Liver (tissue), 9 donors: ENCODE measurements around the gene HRH2. TPM values are rescaled to one million over a fixed set of nuclear protein-coding genes. Genes with fewer than 3 reads are reported as not detected.

Source experiments
- DNase-seq: peaks from one replicate; pipeline ENCODE4 v3.0.0-alpha.2; 2017; ENCODE audit warnings: low spot score
- H3K27ac ChIP-seq, 2 donors: one replicate each; pipeline ENCODE4 v1.7.0; 2013; ENCODE audit warnings: inconsistent platforms in 2 of 2, low read length in 2 of 2, control low read depth in 1 of 2, low read depth in 1 of 2, mild to moderate bottlenecking in 1 of 2
- H3K27me3 ChIP-seq, 4 donors: one replicate each; pipeline versions ENCODE4 v1.6.1 to v1.7.0; 2013; ENCODE audit warnings: low read length in 3 of 4, inconsistent platforms in 1 of 4, mild to moderate bottlenecking in 1 of 4, moderate library complexity in 1 of 4; ENCODE audit not compliant: control insufficient read depth in 4 of 4, insufficient read depth in 4 of 4
- H3K36me3 ChIP-seq, 4 donors: one replicate each; pipeline versions ENCODE4 v1.6.1 to v1.7.0; 2013; ENCODE audit warnings: low read length in 3 of 4, mild to moderate bottlenecking in 3 of 4, low read depth in 1 of 4, moderate library complexity in 1 of 4; ENCODE audit not compliant: control insufficient read depth in 4 of 4, insufficient read depth in 3 of 4
- H3K4me1 ChIP-seq, 4 donors: one replicate each; pipeline versions ENCODE4 v1.6.1 to v1.7.0; 2013; ENCODE audit warnings: low read length in 3 of 4, mild to moderate bottlenecking in 3 of 4, moderate library complexity in 1 of 4; ENCODE audit not compliant: control insufficient read depth in 4 of 4, insufficient read depth in 4 of 4
- H3K4me3 ChIP-seq, 3 donors: one replicate each; pipeline versions ENCODE4 v1.6.1 to v1.7.0; 2013; ENCODE audit warnings: low read length in 3 of 3, control low read depth in 1 of 3, low read depth in 1 of 3, mild to moderate bottlenecking in 1 of 3
- H3K9ac ChIP-seq, 2 donors: one replicate each; pipeline ENCODE4 v1.7.0; 2013; ENCODE audit warnings: low read length in 2 of 2, mild to moderate bottlenecking in 2 of 2, moderate library complexity in 2 of 2, control low read depth in 1 of 2, low read depth in 1 of 2
- H3K9me3 ChIP-seq, 4 donors: one replicate each; pipeline versions ENCODE4 v1.6.1 to v1.7.0; 2013; ENCODE audit warnings: low read length in 3 of 4; ENCODE audit not compliant: control insufficient read depth in 4 of 4
- ATF3 ChIP-seq: IDR thresholded peaks from 2 replicates; pipeline ENCODE4 v1.6.1; 2016; ENCODE audit warnings: antibody characterized with exemption
- FOXA2 ChIP-seq: IDR thresholded peaks from 2 replicates; pipeline ENCODE4 v1.6.1; 2016; ENCODE audit warnings: antibody characterized with exemption
- GABPA ChIP-seq, 2 donors: IDR thresholded peaks in 1 of 2; conservative IDR thresholded peaks in 1 of 2; 2 replicates each; pipeline ENCODE4 v1.6.1; 2016; ENCODE audit warnings: antibody characterized with exemption in 2 of 2, mild to moderate bottlenecking in 1 of 2, moderate library complexity in 1 of 2
- HNF4A ChIP-seq, 2 donors: conservative IDR thresholded peaks; 2 replicates each; pipeline ENCODE4 v1.6.1; 2016; ENCODE audit warnings: antibody characterized with exemption in 2 of 2, mild to moderate bottlenecking in 2 of 2
- HNF4G ChIP-seq: IDR thresholded peaks from 2 replicates; pipeline ENCODE4 v1.6.1; 2016; ENCODE audit warnings: antibody characterized with exemption
- JUND ChIP-seq, 2 donors: IDR thresholded peaks; 2 replicates each; pipeline ENCODE4 v1.6.1; 2016; ENCODE audit warnings: antibody characterized with exemption in 2 of 2
- NR2F2 ChIP-seq: IDR thresholded peaks from 2 replicates; pipeline ENCODE4 v1.6.1; 2016; ENCODE audit warnings: antibody characterized with exemption
- RXRA ChIP-seq, 2 donors: IDR thresholded peaks; 2 replicates each; pipeline ENCODE4 v1.6.1; 2017 to 2018; ENCODE audit warnings: antibody characterized with exemption in 2 of 2, mild to moderate bottlenecking in 1 of 2
- SP1 ChIP-seq: IDR thresholded peaks from 2 replicates; pipeline ENCODE4 v1.6.1; 2018; ENCODE audit warnings: antibody characterized with exemption, mild to moderate bottlenecking
- TAF1 ChIP-seq: conservative IDR thresholded peaks from 2 replicates; pipeline ENCODE4 v1.6.1; 2016; ENCODE audit warnings: antibody characterized with exemption, mild to moderate bottlenecking
- YY1 ChIP-seq: IDR thresholded peaks from 2 replicates; pipeline ENCODE4 v1.6.1; 2016; ENCODE audit warnings: antibody characterized with exemption, mild to moderate bottlenecking
- WGBS: extraction: QIAGEN DNeasy Blood & Tissue Kit; methylation state at CpG from one replicate; pipeline ENCODE4 v1.1.7; 2013; 5-methylcytosine and 5-hydroxymethylcytosine counted together
- polyA plus RNA-seq, 2 donors: library from polyadenylated mRNA; stranded (reverse) in 1 of 2; unstranded in 1 of 2; fragments of 200-250 nt in 1 of 2; fragments of >200 nt in 1 of 2; fragmentation: Nextera tagmentation in 1 of 2; extraction: Ambion mirVana in 1 of 2; gene quantifications; one replicate each; pipeline versions ENCODE4 v1.2.1 to v1.2.3, GENCODE V29; 2013 to 2015
- total RNA-seq, 2 donors: library from RNA; depleted of rRNA; stranded (reverse); fragments of >200 nt; gene quantifications; one replicate each; pipeline ENCODE4 v1.2.3, GENCODE V29; 2014
- TF ChIP-seq, protein P1 (sequence below): IDR thresholded peaks from 2 replicates; pipeline ENCODE4 v1.6.1; 2016; ENCODE audit warnings: antibody characterized with exemption, mild to moderate bottlenecking
- TF ChIP-seq, protein P2 (sequence below): IDR thresholded peaks from 2 replicates; pipeline ENCODE4 v1.6.1; 2016; ENCODE audit warnings: antibody characterized with exemption
- donor health status: healthy.
- donor health status: healthy.
- donor health status: healthy.
- donor health status: healthy.
- donor health status: healthy.

HRH2 gene
- total and polyA plus RNA-seq, 4 donors: 0.44 to 2.6 (median 1.3) TPM

DNA sequence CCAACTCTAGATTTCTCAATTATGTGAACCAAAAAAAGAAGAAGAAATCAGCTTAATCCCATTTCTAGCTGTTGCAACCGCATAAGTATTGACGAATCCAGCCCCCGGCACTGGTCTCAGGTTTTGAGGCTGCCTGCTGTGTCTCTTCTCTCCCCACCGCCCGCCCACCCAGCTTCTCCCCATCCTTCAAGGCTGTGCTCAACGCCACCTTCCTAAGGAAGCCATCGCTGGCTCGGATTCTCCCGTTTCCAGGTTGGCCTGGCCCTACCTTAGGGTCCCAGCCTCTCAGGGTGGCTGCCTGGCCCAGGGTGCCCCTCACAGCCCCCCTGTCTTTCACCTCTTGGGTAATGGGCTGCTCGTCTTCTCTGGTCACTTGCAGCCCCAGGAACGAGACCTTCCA lies 77.8 kb downstream of the HRH2 start:
- Histone ChIP-seq H3K36me3 (no peaks in the 10 kb centered on the region), H3K9ac (no peak overlapping the region), H3K27ac (no peak overlapping the region), H3K4me1 (no peaks in the 10 kb centered on the region), H3K27me3 (peaks cover 0 to 6% (median 0%) of the 10 kb centered on the region in 4 donors), H3K4me3 (no peak overlapping the region), H3K9me3 (peaks cover 0 to 4% (median 2%) of the 10 kb centered on the region in 4 donors)
- 76% methylated on average over 11 of the region's 11 CpGs for WGBS
- no peak for DNase-seq
- TF ChIP-seq, protein P1, sequence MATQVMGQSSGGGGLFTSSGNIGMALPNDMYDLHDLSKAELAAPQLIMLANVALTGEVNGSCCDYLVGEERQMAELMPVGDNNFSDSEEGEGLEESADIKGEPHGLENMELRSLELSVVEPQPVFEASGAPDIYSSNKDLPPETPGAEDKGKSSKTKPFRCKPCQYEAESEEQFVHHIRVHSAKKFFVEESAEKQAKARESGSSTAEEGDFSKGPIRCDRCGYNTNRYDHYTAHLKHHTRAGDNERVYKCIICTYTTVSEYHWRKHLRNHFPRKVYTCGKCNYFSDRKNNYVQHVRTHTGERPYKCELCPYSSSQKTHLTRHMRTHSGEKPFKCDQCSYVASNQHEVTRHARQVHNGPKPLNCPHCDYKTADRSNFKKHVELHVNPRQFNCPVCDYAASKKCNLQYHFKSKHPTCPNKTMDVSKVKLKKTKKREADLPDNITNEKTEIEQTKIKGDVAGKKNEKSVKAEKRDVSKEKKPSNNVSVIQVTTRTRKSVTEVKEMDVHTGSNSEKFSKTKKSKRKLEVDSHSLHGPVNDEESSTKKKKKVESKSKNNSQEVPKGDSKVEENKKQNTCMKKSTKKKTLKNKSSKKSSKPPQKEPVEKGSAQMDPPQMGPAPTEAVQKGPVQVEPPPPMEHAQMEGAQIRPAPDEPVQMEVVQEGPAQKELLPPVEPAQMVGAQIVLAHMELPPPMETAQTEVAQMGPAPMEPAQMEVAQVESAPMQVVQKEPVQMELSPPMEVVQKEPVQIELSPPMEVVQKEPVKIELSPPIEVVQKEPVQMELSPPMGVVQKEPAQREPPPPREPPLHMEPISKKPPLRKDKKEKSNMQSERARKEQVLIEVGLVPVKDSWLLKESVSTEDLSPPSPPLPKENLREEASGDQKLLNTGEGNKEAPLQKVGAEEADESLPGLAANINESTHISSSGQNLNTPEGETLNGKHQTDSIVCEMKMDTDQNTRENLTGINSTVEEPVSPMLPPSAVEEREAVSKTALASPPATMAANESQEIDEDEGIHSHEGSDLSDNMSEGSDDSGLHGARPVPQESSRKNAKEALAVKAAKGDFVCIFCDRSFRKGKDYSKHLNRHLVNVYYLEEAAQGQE: no peak
- TF ChIP-seq NR2F2 (no peak), ATF3 (no peak), GABPA (IDR thresholded peaks at IDR 0.05 in 1 of 2, conservative IDR thresholded peaks at IDR 0.05 in 1 of 2) (no peak)

- no peak overlapping the region for H3K27ac ChIP-seq
- no peaks in the 10 kb centered on the region for H3K4me1 ChIP-seq
- H3K9me3 ChIP-seq: peaks cover 0 to 4% (median 2%) of the 10 kb centered on the region in 4 donors
- H3K36me3 ChIP-seq: no peaks in the 10 kb centered on the region
- no peak for DNase-seq
- peaks cover 0 to 11% (median 0%) of the 10 kb centered on the region in 4 donors for H3K27me3 ChIP-seq
- TF ChIP-seq FOXA2 (no peak), ATF3 (no peak), HNF4G (no peak), RXRA (IDR thresholded peaks at IDR 0.05) (no peak), YY1 (no peak), NR2F2 (no peak), TAF1 (no peak), GABPA (IDR thresholded peaks at IDR 0.05 in 1 of 2, conservative IDR thresholded peaks at IDR 0.05 in 1 of 2) (no peak), HNF4A (conservative IDR thresholded peaks at IDR 0.05) (no peak), SP1 (no peak), JUND (IDR thresholded peaks at IDR 0.05) (no peak)
- TF ChIP-seq, protein P2, sequence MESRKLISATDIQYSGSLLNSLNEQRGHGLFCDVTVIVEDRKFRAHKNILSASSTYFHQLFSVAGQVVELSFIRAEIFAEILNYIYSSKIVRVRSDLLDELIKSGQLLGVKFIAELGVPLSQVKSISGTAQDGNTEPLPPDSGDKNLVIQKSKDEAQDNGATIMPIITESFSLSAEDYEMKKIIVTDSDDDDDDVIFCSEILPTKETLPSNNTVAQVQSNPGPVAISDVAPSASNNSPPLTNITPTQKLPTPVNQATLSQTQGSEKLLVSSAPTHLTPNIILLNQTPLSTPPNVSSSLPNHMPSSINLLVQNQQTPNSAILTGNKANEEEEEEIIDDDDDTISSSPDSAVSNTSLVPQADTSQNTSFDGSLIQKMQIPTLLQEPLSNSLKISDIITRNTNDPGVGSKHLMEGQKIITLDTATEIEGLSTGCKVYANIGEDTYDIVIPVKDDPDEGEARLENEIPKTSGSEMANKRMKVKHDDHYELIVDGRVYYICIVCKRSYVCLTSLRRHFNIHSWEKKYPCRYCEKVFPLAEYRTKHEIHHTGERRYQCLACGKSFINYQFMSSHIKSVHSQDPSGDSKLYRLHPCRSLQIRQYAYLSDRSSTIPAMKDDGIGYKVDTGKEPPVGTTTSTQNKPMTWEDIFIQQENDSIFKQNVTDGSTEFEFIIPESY: no peak
- WGBS: 77% methylated on average over 4 of the region's 4 CpGs
- H3K4me3 ChIP-seq: no peak overlapping the region
- H3K9ac ChIP-seq: no peak overlapping the region
These were observed 78.8 kb downstream of the HRH2 start for GRCh38 chr5:175736652-175737051.
